ENCODE results near the gene TMEM89. TPM values are rescaled to one million over a fixed set of nuclear protein-coding genes. Genes with fewer than 3 reads are reported as not detected.

TMEM89 gene
- total and polyA plus RNA-seq, 2 of the 4 experiments (the other 2 are of a cell fraction) = 0.15 TPM; not detected in 1

GRCh38 chr3:48664313-48664644, 42.7 kb upstream of the TMEM89 start:
- no peak overlapping the region for H2BK20ac ChIP-seq (ENCODE audit: low read depth, low read length)
- in situ Hi-C loops (cut with MboI; ENCODE audit: low sequenced_read_pairs) = loop anchor here (10.0 kb wide), 1 partner anchor 199 kb away; a partner anchor contains a TSS
- peak overlapping the region; percentile 99 for H2AK9ac ChIP-seq (replicated peaks; ENCODE audit: low read depth, low read length, poor library complexity)
- peaks cover 0 to 5% of the 10 kb centered on the region in 2 experiments; a peak in 1 of 4 replicates for H3K79me1 ChIP-seq (ENCODE audit: low read depth in 1 of 2, low read length in 2 of 2)
- H2AFZ ChIP-seq (replicated peaks; ENCODE audit: low read length, poor library complexity) = peak overlapping the region; percentile 91
- H2BK120ac ChIP-seq (ENCODE audit: low read depth, low read length) = 0 out of 2 replicates have a peak overlapping the region, but pooled peaks have one; percentile 30
- BruUV-seq (replicated peaks) = no TSS peak
- no peak overlapping the region for H3K4ac ChIP-seq (ENCODE audit: low read depth, low read length)
- TF ChIP-seq BHLHE40 (IDR thresholded peaks at IDR 0.05; ENCODE audit: low read depth, low read length) (no peak), MAZ (IDR thresholded peaks at IDR 0.05; ENCODE audit: borderline replicate concordance, low read depth, low read length) (no peak), ELK1 (IDR thresholded peaks at IDR 0.05; ENCODE audit: borderline replicate concordance, low read depth, low read length) (no peak), POLR2A (IDR thresholded peaks at IDR 0.05; ENCODE audit: low read depth, low read length) (no peak), CTCF (conservative IDR thresholded peaks at IDR 0.05; ENCODE audit: low read depth, low read length) (no peak), CHD1 (IDR thresholded peaks at IDR 0.05; ENCODE audit: low read depth, low read length) (no peak)
- dilution Hi-C loops (cut with HindIII; ENCODE audit: low sequenced_read_pairs, unreplicated experiment) = no loop called here
- ATAC-seq (ENCODE audit: low read depth) (no peak), DNase-seq (no peak)
- H2AK5ac ChIP-seq (ENCODE audit: low read depth, low read length) = peak overlapping the region; percentile 67; the same call in 1 of the 2 replicates
- ChIA-PET CTCF (interaction anchor here (1.0 to 1.3 kb wide), 3 partner anchors 22 to 102 kb away, joined by 3 to 4 read pairs (median 3); partner anchors contain the start of gene NCKIPSD), POLR2A (ENCODE audit: unreplicated experiment) (interaction anchor here (0.5 to 0.6 kb wide), 2 partner anchors 22 to 272 kb away, joined by 5 read pairs; no protein-coding TSS in a partner anchor)
- H4K5ac ChIP-seq (ENCODE audit: low read depth, low read length) = no peak overlapping the region
- WGBS, 2 experiments (ENCODE audit: extremely low coverage in 2 of 2, insufficient read length in 1 of 2) = no CpG with 5 or more reads among the region's 11 CpGs
- H2BK5ac ChIP-seq (ENCODE audit: low read depth, low read length, poor library complexity, severe bottlenecking) = no peak overlapping the region
- no peak overlapping the region for H4K91ac ChIP-seq (ENCODE audit: insufficient read depth, low read depth, low read length)
- no peak overlapping the region for H2BK15ac ChIP-seq (ENCODE audit: low read depth, low read length)
- H3K9ac ChIP-seq (ENCODE audit: low read depth, low read length) = no peak overlapping the region
- no peak overlapping the region for H3K27ac ChIP-seq (ENCODE audit: insufficient read depth, low read length)
- no peaks in the 10 kb centered on the region; the same call in 1 of the 2 replicates for H3K4me1 ChIP-seq (ENCODE audit: control insufficient read depth, insufficient read depth, low read length)
- no peak overlapping the region for H3K4me3 ChIP-seq (ENCODE audit: insufficient read depth, low read depth, low read length)
- H3K27me3 ChIP-seq (ENCODE audit: control insufficient read depth, insufficient read depth, low read length) = no peaks in the 10 kb centered on the region
- H4K20me1 ChIP-seq (ENCODE audit: insufficient read depth, low read length) = no peaks in the 10 kb centered on the region
- H3K9me3 ChIP-seq (ENCODE audit: control insufficient read depth, insufficient read depth, low read length) = no peaks in the 10 kb centered on the region
- H3K18ac ChIP-seq (ENCODE audit: low read depth, low read length) = no peak overlapping the region
- intact Hi-C loops (cut with micrococcal nuclease) = loop anchor here (2.0 kb wide), 1 partner anchor 15 kb away; no protein-coding TSS in a partner anchor
- peak overlapping the region in 1 of 2 experiments; percentile 45; a peak in 3 of 4 replicates for H4K8ac ChIP-seq (ENCODE audit: low read depth in 2 of 2, low read length in 2 of 2)
- H3K23ac ChIP-seq (ENCODE audit: low read depth, low read length) = no peak overlapping the region
- H3K9me1 ChIP-seq (ENCODE audit: insufficient read depth, low read length) = peaks cover 5% of the 10 kb centered on the region
- H3K4me2 ChIP-seq (ENCODE audit: low read depth, low read length) = peak overlapping the region; percentile 20; the same call in 1 of the 2 replicates
- H3K14ac ChIP-seq (replicated peaks; ENCODE audit: low read depth, low read length) = no peak overlapping the region
- no peak overlapping the region for H3K56ac ChIP-seq (ENCODE audit: extremely low read depth, insufficient read depth, low read length)
- no peaks in the 10 kb centered on the region for H3K36me3 ChIP-seq (ENCODE audit: control insufficient read depth, insufficient read depth, low read length)
